Fibroblast of lung (primary cell): Measurements from ENCODE around the gene SIGMAR1.

ENCODE experiments used
- EZH2 ChIP-seq: IDR thresholded peaks from 2 replicates; pipeline ENCODE4 v1.5.1; 2012; ENCODE audit warnings: low read length, control low read depth, mild to moderate bottlenecking; ENCODE audit errors: missing control alignments
- TF ChIP-seq, protein P1 (sequence below), 2 donors: IDR thresholded peaks in 1 of 2; conservative IDR thresholded peaks in 1 of 2; 1 replicate in 1 of 2; 2 replicates in 1 of 2; pipeline ENCODE4 v1.5.1; 2011 to 2012; ENCODE audit warnings: low read length in 2 of 2, control low read depth in 1 of 2, inconsistent platforms in 1 of 2, low read depth in 1 of 2, mild to moderate bottlenecking in 1 of 2

DNA sequence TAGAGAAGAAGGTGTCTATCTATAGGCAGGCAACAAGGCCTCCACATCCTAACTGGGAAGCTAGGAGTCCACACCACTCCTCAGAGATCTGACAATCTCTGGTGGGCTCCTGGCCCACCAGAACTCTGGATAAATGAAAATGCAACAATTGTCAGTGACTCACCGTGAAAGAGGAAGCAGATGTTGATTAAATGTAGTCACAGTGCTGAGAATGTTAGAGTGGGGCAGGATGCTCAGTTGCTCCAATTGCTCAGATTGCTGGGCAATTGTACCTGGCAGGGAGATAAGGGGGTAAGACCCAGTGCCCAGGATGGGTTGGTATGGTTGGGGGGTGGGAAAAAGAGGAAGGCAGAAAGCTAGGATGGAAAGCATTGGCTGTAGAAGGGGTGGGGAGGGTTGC lies 49.1 kb upstream of the SIGMAR1 start:
- TF ChIP-seq, protein P1, sequence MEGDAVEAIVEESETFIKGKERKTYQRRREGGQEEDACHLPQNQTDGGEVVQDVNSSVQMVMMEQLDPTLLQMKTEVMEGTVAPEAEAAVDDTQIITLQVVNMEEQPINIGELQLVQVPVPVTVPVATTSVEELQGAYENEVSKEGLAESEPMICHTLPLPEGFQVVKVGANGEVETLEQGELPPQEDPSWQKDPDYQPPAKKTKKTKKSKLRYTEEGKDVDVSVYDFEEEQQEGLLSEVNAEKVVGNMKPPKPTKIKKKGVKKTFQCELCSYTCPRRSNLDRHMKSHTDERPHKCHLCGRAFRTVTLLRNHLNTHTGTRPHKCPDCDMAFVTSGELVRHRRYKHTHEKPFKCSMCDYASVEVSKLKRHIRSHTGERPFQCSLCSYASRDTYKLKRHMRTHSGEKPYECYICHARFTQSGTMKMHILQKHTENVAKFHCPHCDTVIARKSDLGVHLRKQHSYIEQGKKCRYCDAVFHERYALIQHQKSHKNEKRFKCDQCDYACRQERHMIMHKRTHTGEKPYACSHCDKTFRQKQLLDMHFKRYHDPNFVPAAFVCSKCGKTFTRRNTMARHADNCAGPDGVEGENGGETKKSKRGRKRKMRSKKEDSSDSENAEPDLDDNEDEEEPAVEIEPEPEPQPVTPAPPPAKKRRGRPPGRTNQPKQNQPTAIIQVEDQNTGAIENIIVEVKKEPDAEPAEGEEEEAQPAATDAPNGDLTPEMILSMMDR (conservative IDR thresholded peaks at IDR 0.05 in 1 of 2, IDR thresholded peaks at IDR 0.05 in 1 of 2; ENCODE audit: low read depth in 1 of 2, low read length in 2 of 2) = no peak
- TF ChIP-seq EZH2 = no peak
